ENCODE results near the gene PDCD5. TPM values are rescaled to one million over a fixed set of nuclear protein-coding genes. Genes with fewer than 3 reads are reported as not detected.

The PDCD5 gene
- total RNA-seq, 1 experiment from 2014 or later, result 154 TPM

DNA sequence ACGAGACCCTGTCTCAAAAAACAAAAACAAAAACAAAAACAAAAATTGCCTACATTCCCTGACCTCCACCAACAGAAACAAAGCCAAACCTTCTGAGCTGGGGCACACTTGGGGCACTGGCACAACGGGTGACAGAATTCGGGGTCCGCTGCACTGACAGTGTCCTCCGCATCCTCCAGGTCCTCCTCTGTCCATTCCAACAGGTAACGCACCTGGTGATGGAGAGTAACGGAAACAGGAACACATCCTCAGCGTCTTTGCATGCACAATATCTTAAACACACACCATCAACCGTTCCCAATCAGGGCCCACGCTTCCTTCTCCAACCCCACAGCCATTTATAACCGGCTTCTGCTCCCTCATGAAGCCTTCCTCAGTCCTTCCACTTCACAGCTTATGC, 34.6 kb downstream of the PDCD5 start:
- no peak for DNase-seq
- intact Hi-C loops (cut with micrococcal nuclease; ENCODE audit: unreplicated experiment), result no loop called here
- Mint-ChIP-seq H3K36me3 (ENCODE audit: insufficient read depth, unreplicated experiment) (peaks cover 40% of the 10 kb centered on the region), H3K27ac (ENCODE audit: unreplicated experiment) (no peak overlapping the region), H3K9me3 (ENCODE audit: low read depth, unreplicated experiment) (no peaks in the 10 kb centered on the region), H3K27me3 (ENCODE audit: unreplicated experiment) (no peaks in the 10 kb centered on the region), H3K4me1 (ENCODE audit: low read depth, unreplicated experiment) (no peaks in the 10 kb centered on the region), H3K4me3 (ENCODE audit: low read depth, unreplicated experiment) (no peak overlapping the region)
- BruUV-seq (replicated peaks), result no TSS peak
- TF ChIP-seq, protein P1, sequence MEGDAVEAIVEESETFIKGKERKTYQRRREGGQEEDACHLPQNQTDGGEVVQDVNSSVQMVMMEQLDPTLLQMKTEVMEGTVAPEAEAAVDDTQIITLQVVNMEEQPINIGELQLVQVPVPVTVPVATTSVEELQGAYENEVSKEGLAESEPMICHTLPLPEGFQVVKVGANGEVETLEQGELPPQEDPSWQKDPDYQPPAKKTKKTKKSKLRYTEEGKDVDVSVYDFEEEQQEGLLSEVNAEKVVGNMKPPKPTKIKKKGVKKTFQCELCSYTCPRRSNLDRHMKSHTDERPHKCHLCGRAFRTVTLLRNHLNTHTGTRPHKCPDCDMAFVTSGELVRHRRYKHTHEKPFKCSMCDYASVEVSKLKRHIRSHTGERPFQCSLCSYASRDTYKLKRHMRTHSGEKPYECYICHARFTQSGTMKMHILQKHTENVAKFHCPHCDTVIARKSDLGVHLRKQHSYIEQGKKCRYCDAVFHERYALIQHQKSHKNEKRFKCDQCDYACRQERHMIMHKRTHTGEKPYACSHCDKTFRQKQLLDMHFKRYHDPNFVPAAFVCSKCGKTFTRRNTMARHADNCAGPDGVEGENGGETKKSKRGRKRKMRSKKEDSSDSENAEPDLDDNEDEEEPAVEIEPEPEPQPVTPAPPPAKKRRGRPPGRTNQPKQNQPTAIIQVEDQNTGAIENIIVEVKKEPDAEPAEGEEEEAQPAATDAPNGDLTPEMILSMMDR (IDR thresholded peaks at IDR 0.05; ENCODE audit: unreplicated experiment), result no peak
- CTCF ChIA-PET, result no interaction called here

GRCh38 chr19:32619051-32619685, 38.2 kb downstream of the PDCD5 start:
- TF ChIP-seq, protein P1 (IDR thresholded peaks at IDR 0.05; ENCODE audit: unreplicated experiment), result no peak
- H3K36me3 Mint-ChIP-seq (ENCODE audit: insufficient read depth, unreplicated experiment), result peaks cover 58% of the 10 kb centered on the region
- no peak overlapping the region for H3K4me3 Mint-ChIP-seq (ENCODE audit: low read depth, unreplicated experiment)
- CTCF ChIA-PET, result no interaction called here
- H3K9me3 Mint-ChIP-seq (ENCODE audit: low read depth, unreplicated experiment), result no peaks in the 10 kb centered on the region
- BruUV-seq (replicated peaks), result no TSS peak
- no peak for DNase-seq
- H3K27me3 Mint-ChIP-seq (ENCODE audit: unreplicated experiment), result no peaks in the 10 kb centered on the region
- no peaks in the 10 kb centered on the region for H3K4me1 Mint-ChIP-seq (ENCODE audit: low read depth, unreplicated experiment)
- intact Hi-C loops (cut with micrococcal nuclease; ENCODE audit: unreplicated experiment), result no loop called here
- no peak overlapping the region for H3K27ac Mint-ChIP-seq (ENCODE audit: unreplicated experiment)

DNA sequence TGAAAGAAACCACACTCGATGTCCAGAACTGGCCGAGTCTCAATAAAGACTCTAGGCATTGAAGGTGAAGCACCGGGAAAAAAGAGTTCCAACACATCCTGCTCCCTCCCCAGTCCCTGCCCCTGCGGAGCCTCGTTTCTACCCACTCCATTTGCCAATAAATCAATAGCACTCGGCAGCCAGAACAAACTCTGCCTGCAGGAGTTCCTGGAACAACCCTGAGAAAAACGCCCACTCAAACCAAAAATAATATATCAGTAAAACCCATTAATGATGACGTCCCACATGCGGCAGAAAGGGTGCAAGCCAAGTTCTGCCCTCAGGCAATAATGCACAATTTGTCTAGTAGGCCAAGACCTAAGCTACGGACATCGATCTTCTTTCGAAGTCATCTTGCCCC, 41.0 kb downstream of the PDCD5 start:
- Mint-ChIP-seq H3K27me3 (ENCODE audit: unreplicated experiment) (no peaks in the 10 kb centered on the region), H3K36me3 (ENCODE audit: insufficient read depth, unreplicated experiment) (peaks cover 44% of the 10 kb centered on the region), H3K27ac (ENCODE audit: unreplicated experiment) (no peak overlapping the region), H3K9me3 (ENCODE audit: low read depth, unreplicated experiment) (no peaks in the 10 kb centered on the region), H3K4me1 (ENCODE audit: low read depth, unreplicated experiment) (no peaks in the 10 kb centered on the region), H3K4me3 (ENCODE audit: low read depth, unreplicated experiment) (no peak overlapping the region)
- DNase-seq, result no peak
- intact Hi-C loops (cut with micrococcal nuclease; ENCODE audit: unreplicated experiment), result no loop called here
- BruUV-seq (replicated peaks), result no TSS peak
- TF ChIP-seq, protein P1 (IDR thresholded peaks at IDR 0.05; ENCODE audit: unreplicated experiment), result no peak
- CTCF ChIA-PET, result interaction anchor here (0.5 kb wide), 1 partner anchor 172 kb away, joined by 3 read pairs; no protein-coding TSS in a partner anchor

- no peaks in the 10 kb centered on the region for H3K27me3 Mint-ChIP-seq (ENCODE audit: unreplicated experiment)
- CTCF ChIA-PET, result no interaction called here
- intact Hi-C loops (cut with micrococcal nuclease; ENCODE audit: unreplicated experiment), result no loop called here
- H3K27ac Mint-ChIP-seq (ENCODE audit: unreplicated experiment), result no peak overlapping the region
- DNase-seq, result no peak
- no peaks in the 10 kb centered on the region for H3K9me3 Mint-ChIP-seq (ENCODE audit: low read depth, unreplicated experiment)
- TF ChIP-seq, protein P1 (IDR thresholded peaks at IDR 0.05; ENCODE audit: unreplicated experiment), result no peak
- peaks cover 49% of the 10 kb centered on the region for H3K36me3 Mint-ChIP-seq (ENCODE audit: insufficient read depth, unreplicated experiment)
- BruUV-seq (replicated peaks), result no TSS peak
- no peak overlapping the region for H3K4me3 Mint-ChIP-seq (ENCODE audit: low read depth, unreplicated experiment)
- no peaks in the 10 kb centered on the region for H3K4me1 Mint-ChIP-seq (ENCODE audit: low read depth, unreplicated experiment)
These were observed 43.4 kb downstream of the PDCD5 start for GRCh38 chr19:32624410-32624809.

All from Calu3 (cell line).